Vagina (tissue), 2 donors: ENCODE data around the gene HPCAL1. TPM values are rescaled to one million over a fixed set of nuclear protein-coding genes. Genes with fewer than 3 reads are reported as not detected.

ENCODE experiments used
- DNase-seq, 2 donors: peaks; one replicate each; pipeline ENCODE4 v3.0.0-alpha.2; 2017; ENCODE audit errors: extremely low spot score in 2 of 2
- H3K27ac ChIP-seq: fragments of 200-600 bp; sonication (generic); one replicate; pipeline ENCODE4 v1.5.1; 2019
- H3K27me3 ChIP-seq: fragments of 200-600 bp; sonication (generic); one replicate; pipeline ENCODE4 v1.5.1; 2019
- H3K36me3 ChIP-seq, 2 donors: fragments of 200-600 bp; sonication (generic); one replicate each; pipeline ENCODE4 v1.5.1; 2017 to 2019
- H3K4me1 ChIP-seq: fragments of 200-600 bp; sonication (generic); one replicate; pipeline ENCODE4 v1.5.1; 2019
- H3K4me3 ChIP-seq, 2 donors: fragments of 200-600 bp; sonication (generic); 1 replicate in 1 of 2; 2 replicates in 1 of 2; pipeline ENCODE4 v1.5.1; 2016 to 2019
- H3K9me3 ChIP-seq: fragments of 200-600 bp; sonication (generic); one replicate; pipeline ENCODE4 v1.5.1; 2019
- CTCF ChIP-seq, 3 experiments: fragments of 450-650 bp in 2 of 3; fragments of 200-600 bp in 1 of 3; sonication (generic) in 1 of 3; IDR thresholded peaks; one replicate each; pipeline ENCODE4 v1.5.1; 2017 to 2019; ENCODE audit warnings: antibody characterized with exemption in 3 of 3, mild to moderate bottlenecking in 2 of 3, moderate library complexity in 2 of 3
- POLR2A ChIP-seq, 2 donors: fragments of 450-650 bp; IDR thresholded peaks; one replicate each; pipeline ENCODE4 v1.6.1; 2017; ENCODE audit warnings: antibody characterized with exemption in 2 of 2, mild to moderate bottlenecking in 2 of 2, moderate library complexity in 2 of 2
- POLR2AphosphoS5 ChIP-seq, 2 donors: sonication (generic); formaldehyde crosslinking; IDR thresholded peaks; one replicate each; pipeline ENCODE4 v1.9.0; 2017; ENCODE audit warnings: antibody characterized with exemption in 2 of 2, mild to moderate bottlenecking in 2 of 2, low read depth in 1 of 2; ENCODE audit not compliant: insufficient read depth in 1 of 2
- intact Hi-C: fragments of 100-400 bp; cut with DNase I; formaldehyde crosslinking; loops from one replicate; pipeline ENCODE4 v1.15.1; 2023
- total RNA-seq: library from RNA; depleted of rRNA; stranded (reverse); fragments of >200 nt; gene quantifications from one replicate; pipeline ENCODE4 v1.2.3, GENCODE V29; 2016

HPCAL1 gene
- total RNA-seq, 1 donor from 2014 or later: 43.7 TPM

DNA sequence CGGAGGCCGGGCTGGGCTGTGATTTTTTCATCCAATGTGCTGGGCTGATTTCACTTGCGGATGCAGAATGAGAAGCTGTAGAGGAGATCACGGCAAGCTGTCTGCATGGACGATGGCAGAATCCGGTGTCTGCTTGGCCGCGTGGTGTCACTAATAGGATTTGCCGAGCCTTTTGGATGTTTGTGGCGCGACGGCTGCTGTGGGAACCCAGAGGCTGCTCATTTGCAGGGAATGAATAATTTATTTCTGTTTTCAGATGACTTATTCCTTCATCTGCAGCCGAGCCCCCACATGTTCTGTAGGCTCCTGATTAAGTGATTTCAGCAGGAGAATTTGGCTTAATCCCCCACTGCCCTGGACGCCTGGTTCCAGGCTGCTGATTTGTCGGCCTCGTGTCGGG lies 82.8 kb downstream of the HPCAL1 start:
- H3K4me1 ChIP-seq: peaks cover 47% of the 10 kb centered on the region
- TF ChIP-seq POLR2AphosphoS5 (IDR thresholded peaks at IDR 0.05; ENCODE audit: insufficient read depth in 1 of 2, low read depth in 1 of 2): no peak
- no peak for TF ChIP-seq CTCF (IDR thresholded peaks at IDR 0.05)
- no peak for TF ChIP-seq POLR2A (IDR thresholded peaks at IDR 0.05)
- no peaks in the 10 kb centered on the region for H3K36me3 ChIP-seq
- H3K9me3 ChIP-seq: no peaks in the 10 kb centered on the region
- H3K27me3 ChIP-seq: no peaks in the 10 kb centered on the region
- DNase-seq: no peak
- no peak overlapping the region for H3K27ac ChIP-seq
- intact Hi-C loops: no loop called here
- no peak overlapping the region for H3K4me3 ChIP-seq

- intact Hi-C loops: no loop called here
- Histone ChIP-seq H3K36me3 (no peaks in the 10 kb centered on the region), H3K4me3 (no peak overlapping the region), H3K4me1 (peaks cover 49% of the 10 kb centered on the region), H3K9me3 (no peaks in the 10 kb centered on the region), H3K27ac (no peak overlapping the region), H3K27me3 (no peaks in the 10 kb centered on the region)
- no peak for DNase-seq
- no peak for TF ChIP-seq POLR2A (IDR thresholded peaks at IDR 0.05)
- no peak for TF ChIP-seq CTCF (IDR thresholded peaks at IDR 0.05)
- no peak for TF ChIP-seq POLR2AphosphoS5 (IDR thresholded peaks at IDR 0.05; ENCODE audit: insufficient read depth in 1 of 2, low read depth in 1 of 2)
Measured at GRCh38 chr2:10385933-10386773, 83.4 kb downstream of the HPCAL1 start.

DNA sequence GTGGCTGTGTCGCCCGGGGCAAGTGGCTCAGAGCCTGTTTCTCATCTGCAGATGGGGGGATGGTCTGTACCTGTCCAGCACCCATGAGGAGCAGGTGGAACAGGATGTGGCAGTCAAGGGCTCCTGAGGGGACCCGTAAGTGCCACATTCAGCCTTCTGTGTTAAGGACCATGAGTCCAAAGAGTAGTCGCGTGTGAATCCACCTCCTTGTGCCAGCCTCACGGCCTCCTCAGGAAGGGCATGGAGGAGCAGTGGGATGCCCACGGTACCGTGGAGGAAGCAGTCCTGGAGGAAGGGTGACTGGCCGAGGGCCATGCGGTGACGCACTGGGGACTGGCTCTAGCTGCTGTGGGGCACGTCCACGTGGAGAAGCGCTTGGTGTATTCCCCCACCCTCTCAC lies 84.3 kb downstream of the HPCAL1 start:
- intact Hi-C loops: no loop called here
- TF ChIP-seq CTCF (IDR thresholded peaks at IDR 0.05) (no peak), POLR2AphosphoS5 (IDR thresholded peaks at IDR 0.05; ENCODE audit: insufficient read depth in 1 of 2, low read depth in 1 of 2) (no peak), POLR2A (IDR thresholded peaks at IDR 0.05) (no peak)
- no peak for DNase-seq
- H3K36me3 ChIP-seq: no peaks in the 10 kb centered on the region
- H3K9me3 ChIP-seq: no peaks in the 10 kb centered on the region
- no peaks in the 10 kb centered on the region for H3K27me3 ChIP-seq
- H3K27ac ChIP-seq: no peak overlapping the region
- no peak overlapping the region for H3K4me3 ChIP-seq
- H3K4me1 ChIP-seq: peaks cover 45% of the 10 kb centered on the region

DNA sequence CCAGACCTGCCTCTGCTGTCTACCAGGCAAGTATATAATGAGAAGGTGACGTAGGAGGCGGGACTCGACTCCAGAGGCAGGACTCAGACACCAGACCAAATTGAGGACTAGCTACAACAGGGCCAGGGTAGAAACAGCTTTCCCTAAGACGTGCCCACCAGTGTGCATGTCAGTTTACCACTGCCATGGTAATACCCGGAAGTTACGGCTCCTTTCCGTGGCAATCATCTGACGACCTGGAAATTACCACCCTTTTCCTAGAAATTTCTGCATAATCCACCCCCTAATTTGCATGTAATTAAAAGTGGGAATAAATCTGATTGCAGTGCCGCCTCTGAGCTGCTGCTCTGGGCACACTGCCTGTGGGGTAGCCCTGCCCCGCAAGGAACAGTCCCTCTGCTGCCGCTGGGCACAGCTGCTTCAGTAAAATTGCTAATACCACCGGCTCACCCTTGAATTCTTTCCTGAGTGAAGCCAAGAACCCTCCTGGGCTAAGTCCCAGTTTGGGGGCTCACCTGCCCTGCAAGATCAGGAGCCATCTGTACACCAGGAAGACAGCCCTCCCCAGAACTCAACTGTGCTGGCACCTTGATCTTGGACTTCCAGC lies 86.4 kb downstream of the HPCAL1 start:
- H3K27ac ChIP-seq: no peak overlapping the region
- intact Hi-C loops: no loop called here
- H3K9me3 ChIP-seq: no peaks in the 10 kb centered on the region
- no peaks in the 10 kb centered on the region for H3K27me3 ChIP-seq
- no peaks in the 10 kb centered on the region for H3K36me3 ChIP-seq
- DNase-seq: no peak
- H3K4me1 ChIP-seq: peaks cover 49% of the 10 kb centered on the region
- no peak for TF ChIP-seq CTCF (IDR thresholded peaks at IDR 0.05)
- TF ChIP-seq POLR2AphosphoS5 (IDR thresholded peaks at IDR 0.05; ENCODE audit: insufficient read depth in 1 of 2, low read depth in 1 of 2): no peak
- TF ChIP-seq POLR2A (IDR thresholded peaks at IDR 0.05): no peak
- no peak overlapping the region for H3K4me3 ChIP-seq

DNA sequence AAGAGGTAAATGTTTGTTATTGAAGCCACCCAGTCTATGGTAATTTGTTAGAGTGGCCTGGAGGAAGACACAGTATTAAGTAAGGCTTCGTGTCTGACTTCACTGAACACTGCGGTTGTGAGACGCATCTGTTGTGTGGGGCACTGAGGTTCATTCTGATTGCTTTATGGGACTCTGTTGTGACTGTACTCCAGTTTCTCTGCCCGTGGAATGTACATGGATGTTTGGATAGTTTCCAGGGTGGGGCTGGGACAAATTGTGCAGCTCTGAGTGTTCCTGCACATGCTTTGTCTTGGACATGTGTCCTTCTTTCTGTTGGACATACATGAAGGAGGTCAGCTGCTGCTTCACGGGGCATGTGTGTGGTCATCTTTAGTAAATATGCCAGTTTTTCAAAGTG lies 86.9 kb downstream of the HPCAL1 start:
- peaks cover 46% of the 10 kb centered on the region for H3K4me1 ChIP-seq
- H3K36me3 ChIP-seq: no peaks in the 10 kb centered on the region
- no peak overlapping the region for H3K27ac ChIP-seq
- no peaks in the 10 kb centered on the region for H3K9me3 ChIP-seq
- no peaks in the 10 kb centered on the region for H3K27me3 ChIP-seq
- no peak overlapping the region for H3K4me3 ChIP-seq
- no peak for TF ChIP-seq POLR2A (IDR thresholded peaks at IDR 0.05)
- no peak for TF ChIP-seq POLR2AphosphoS5 (IDR thresholded peaks at IDR 0.05; ENCODE audit: insufficient read depth in 1 of 2, low read depth in 1 of 2)
- TF ChIP-seq CTCF (IDR thresholded peaks at IDR 0.05): no peak
- intact Hi-C loops: no loop called here
- DNase-seq: no peak
